NCI-H1092 treated with DMSO at 0.1 percent for 48 hours (cell line): Measurements from ENCODE around the gene UQCC5.

Experiments used
- DNase-seq: peaks from one replicate; lab custom pipeline; 2025; lab: John Stamatoyannopoulos, UW

The UQCC5 gene

DNA sequence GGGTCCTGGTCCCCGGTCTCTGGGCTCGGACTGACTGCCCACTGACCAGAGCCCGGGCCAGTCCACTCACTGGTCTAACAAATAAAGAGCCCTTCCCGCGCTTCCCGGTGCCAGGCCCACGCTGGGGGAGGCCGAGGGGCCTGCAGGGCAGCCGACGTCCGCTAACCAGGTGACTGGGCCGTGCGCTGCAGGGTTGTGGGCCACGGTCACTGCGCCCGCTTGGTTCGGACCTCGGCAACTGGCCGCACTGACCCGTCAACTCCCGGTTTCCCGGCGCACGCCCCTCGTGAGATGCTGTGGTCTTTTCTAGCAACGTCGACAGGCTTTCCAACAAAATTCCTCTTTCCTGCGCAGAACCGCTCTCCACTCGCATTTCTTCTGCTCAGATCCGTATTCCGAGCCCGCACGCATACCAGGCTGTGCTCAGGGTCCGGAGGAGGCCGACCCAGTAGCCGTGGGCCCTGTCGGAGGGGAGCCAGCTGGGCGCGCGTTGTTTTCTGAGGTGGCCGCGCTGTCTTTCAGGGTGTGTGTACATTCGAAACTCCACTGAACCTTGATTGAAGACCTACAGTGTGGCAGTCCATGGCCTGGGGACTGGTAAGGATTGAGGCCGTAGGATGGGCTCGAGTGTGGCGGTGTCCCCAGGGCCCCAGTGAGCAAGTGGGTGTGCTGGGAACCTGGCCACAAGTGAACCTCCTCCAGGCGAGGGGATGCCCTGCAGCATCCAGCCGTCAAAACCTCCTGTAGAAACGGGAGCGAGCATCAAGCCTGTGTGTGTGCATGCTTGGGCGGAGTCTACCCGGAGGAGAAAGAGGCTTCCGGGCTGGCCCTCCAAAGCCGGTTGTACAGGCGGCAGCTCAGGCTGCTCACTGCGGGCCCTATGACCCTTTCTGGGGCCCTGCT is 1.9 kb upstream of the UQCC5 start:
- DNase-seq, result peak; percentile 54

DNA sequence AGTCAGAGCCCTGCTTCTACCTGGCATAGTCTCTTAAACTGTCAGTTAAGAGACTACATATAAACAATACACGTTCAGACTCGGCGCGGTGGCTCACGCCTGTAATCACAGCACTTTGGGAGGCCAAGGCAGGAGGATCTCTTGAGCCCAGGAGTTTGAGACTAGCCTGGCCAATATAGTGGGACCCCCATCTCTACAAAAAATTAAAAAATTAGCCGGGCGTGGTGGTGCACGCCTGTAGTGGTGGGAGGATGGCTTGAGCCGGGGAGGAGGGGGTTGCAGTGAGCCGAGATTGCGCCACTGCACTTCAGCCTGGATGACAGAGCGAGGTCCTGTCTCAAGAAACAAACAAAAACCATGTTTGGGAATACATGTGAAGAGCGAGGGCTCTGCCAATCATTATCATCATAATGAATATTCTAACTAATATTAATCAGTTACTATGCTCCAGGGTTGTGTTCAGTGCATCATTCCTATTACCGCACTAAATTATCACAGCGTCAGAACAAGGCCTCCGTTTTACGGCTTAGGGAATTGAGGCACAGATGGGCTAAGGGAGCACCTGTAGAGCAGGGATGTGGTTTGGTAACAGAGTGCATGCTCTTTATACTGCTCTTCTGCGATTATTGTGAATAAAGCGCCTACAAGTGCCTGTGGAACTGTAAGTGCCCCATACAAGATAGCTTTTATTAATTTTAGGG is 844 bp upstream of the UQCC5 start:
- peak; percentile 7 for DNase-seq

DNA sequence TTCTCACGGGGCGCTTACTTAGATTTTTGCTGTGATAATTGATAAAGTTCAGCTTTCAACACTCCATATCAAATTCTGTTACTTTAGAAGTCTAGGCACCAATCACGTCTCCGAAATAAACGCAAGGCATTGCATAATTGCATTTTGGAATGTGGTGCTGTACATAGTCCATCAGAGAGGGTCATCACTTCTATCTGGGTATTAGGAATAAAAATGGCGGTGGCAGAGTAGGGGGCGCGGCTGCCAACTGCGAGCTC is 365 bp upstream of the UQCC5 start:
- DNase-seq, result no peak

DNA sequence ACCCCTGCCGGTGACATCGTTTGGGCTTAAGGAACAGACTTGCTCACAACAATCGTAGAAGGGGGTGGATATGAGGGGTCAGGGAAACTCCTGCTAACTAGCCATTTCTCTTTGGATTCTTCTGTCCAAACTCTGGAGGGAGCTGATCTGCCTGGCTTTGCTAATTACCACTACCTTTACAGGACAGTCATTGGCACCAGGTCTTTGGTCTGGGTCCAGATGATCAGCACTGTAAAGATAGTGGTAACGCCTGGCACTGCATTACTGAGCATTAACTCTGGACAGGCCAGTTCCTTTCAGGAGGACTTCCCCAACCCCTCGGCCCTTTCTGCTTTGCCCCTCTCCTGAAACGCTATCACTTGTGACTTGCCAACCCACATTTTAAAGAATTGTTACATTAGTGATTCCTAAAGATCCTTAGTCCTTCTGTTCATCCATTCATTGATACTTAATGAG is 788 bp downstream of the UQCC5 start:
- no peak for DNase-seq

DNA sequence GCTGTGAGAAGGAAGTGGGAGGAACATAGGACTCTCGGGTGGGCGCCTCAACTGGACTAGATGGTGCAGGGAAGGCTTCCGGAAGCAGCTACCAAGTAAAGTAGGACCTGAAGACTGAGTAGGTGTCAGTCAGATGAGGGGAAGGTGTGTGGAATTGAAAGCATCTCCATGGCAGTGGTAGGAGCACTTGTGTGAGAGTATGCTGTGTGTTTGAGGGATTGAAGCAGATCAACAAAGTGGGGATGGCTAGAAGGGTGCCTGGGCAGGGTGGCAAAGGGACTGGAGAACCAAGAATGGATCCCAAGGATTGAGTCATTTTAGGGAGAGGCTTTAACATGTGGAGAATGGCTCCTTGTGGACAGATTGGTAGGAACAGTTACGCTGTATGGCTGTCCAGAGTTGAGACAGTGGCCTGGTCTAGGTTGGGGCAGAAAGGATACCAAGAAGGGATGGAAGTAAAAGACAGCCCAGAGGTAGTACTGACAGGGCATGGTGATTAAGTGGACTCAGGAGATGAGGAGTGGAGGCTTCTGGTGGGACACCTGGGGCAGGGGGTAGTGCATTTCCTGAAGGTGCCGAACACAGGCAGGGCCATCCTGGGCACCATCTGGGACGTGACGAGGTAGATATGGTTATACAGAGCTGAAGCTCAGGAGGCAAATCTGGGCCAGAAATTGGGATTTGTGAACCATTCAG is 1.5 kb downstream of the UQCC5 start:
- DNase-seq, result no peak

DNA sequence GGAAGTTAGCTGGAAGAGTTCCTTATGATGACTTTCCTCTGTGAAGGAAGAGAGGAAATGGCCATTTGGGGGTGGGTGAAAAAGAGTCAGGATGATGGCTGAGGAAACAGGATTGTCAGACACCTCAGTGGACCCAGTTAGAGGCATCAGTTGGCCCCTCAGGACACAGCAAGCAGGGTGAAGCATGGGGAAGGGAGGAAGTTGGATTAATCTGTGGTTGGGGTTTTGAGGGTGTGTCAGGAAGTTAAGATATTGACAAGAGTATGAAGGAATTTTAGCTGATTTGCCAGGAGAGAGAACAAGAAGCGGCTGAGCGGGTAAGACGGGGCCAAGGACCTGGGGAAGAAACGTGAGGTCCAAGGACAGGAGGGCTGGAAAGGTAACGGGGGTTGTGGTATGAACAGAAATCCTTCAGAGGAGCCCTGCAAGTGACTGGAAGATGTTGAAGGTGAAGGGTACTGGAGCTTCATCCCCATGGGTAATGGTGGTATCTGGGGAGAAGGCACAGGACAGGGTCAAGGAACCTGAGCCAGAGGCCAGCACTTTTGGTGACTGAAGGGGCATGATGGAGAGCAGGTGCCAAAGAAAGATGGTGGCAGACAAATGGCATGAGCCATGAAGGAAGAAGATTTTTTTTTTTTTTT is 2.7 kb downstream of the UQCC5 start:
- DNase-seq, result no peak

DNA sequence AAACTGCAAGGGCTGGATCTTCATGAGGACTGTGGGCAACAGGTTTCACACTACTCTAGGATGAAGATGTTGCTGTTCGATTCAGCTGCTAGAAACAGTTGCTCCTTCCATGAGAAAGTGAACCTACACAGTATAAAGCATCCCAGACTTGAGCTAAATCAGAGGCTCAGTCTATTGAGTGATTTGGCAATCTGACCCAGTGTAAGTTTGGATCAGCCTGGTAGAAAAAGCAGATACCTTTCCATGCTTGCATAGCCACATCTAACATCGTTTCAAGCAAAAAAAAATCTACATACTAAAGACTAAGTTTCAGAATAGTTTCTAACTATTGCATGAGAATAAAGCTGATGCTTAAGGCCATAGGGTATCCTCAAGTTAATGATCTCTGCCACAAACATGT is 4.6 kb downstream of the UQCC5 start:
- no peak for DNase-seq

DNA sequence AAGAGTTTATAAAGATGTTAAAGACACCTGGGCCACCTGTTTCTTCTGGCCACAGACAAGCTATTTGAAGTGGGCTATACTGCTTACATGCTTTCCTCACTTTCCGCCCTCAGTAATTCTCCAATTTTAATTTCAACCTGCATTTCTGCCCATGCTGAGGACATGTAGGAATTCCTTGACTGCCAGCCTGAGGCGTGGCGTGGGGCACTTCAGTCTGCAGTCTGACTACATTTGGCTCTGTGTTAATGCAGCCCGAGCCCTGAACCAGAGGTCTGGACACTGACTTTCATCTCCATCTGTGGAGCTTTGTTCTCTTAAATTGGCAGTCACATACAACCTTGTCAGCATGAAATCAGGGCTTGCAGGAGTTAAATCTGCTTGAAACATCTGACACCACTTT is 8.5 kb downstream of the UQCC5 start:
- no peak for DNase-seq

DNA sequence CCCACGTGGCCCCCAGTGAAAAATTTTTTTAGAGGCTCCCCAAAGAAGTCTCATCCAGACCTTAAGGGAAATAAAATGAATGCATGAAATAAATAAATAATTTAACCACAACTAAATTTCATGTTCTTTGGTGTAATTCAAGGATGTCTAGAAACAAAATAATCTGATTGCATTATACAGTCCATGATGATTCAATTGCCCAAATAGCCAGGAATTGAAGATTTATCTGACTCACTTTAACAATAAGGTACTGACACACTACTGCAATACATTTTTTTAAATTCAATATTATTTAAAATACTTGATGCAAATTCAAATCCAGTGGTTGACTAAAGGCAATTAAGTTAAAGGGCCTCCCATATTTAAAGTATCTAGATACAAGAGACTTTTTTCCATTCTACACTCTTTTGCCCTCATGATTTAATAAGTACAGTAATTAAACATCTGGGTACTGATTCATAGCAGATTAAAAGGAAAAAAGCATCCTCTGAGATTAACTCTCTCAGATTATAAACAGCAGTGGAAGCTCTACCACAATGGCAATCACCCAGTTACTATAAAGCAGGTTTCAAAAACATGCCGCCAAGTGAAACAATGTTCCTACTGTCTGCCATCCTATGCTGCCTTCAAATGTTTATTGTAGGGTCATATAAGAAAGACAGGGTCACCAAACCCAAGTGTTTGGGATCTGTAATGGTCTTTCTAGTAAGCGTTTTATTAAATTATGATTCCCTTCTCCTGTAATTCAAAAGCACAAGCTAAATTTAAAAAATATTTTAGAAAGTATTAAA is 9.9 kb downstream of the UQCC5 start:
- DNase-seq, result no peak

DNA sequence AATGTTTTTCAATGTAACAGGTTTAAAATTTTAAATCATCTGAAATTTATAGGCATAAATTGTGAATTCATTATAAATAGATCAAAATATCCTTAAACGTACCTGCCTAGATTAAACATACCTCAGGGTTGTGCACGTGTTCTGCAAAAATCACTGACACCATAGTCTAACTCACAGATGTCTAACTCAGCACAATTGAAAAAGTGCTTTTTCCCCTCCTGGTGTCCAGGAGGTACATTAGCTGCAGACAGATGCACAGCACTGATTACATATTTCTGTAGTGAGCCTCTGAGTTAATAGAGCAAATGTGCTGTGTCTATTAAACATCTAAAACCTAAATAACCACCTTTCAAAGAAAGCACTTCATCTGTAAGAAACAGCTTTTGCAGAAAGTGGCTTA is 10.7 kb downstream of the UQCC5 start:
- DNase-seq, result no peak

DNA sequence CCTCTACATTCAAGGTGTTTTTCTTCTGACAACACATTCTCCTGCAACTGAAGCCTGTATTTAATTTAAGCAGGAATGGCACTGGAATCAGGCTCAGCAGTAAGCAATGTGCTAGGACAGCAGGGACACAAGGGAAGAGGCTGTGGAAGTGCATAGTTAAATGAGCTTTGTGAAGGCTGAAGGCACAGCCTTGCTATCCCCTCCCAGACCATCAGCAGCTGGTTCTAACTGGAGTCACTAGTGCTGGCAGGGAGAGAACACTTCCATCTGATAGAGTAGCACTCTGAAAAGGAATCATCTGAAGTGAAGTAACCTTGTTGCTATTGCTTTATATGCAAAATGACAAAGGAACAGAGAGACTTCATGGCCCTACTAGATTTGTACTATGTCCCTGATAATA is 14.7 kb downstream of the UQCC5 start:
- no peak for DNase-seq

DNA sequence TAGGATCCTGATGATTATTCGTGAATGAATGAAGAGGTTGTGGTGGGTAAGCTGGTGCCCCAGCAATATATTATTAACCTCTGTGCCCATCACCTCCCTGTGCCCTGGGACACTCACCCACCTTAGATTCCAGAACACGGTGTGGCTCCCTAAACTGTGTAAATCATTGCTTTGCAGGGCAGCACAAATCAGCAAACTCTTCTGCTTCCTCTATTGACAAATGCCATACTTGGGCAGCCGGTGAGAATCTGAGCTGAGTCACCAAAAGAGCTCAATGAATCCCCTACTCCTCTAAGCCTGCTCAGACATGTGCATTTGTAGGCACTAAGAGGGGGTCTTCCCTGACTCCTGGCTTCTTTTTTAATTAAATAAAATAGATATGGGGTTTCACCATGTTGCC is 15.7 kb downstream of the UQCC5 start:
- DNase-seq, result no peak

DNA sequence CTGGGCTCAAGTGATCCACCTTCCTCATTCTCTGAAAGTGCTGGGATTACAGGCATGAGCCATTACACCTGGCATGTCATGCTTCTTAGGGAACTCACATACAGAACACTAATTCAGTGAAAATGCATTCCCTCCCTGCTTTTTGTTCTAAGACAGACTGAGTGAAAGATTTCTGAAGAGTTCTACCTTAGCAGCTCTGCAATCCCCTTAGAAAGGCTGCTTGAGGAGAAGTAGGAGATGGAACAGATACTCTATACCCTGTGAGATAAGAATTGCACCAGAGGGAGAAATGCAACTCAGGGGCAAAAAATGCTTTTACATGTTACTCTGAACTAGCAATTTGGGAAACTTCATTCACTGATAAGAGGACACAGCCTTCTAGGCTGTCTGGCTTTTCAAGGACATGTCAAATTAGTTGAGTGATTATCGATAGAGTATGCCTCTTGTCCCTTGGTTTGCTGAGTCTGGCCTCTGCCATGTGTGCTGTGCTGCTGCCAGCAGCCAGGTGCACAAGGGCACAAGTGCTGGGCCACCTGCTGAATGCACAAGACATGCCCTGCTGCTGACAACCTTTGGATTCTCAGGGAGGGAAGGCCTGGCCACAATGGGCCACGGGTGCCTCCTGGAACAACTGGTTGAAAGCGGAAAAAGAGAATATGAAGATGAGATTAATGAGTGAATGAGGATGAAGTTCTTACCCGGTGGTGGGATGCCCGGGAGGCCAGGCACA is 17.8 kb downstream of the UQCC5 start:
- peak; percentile 8 for DNase-seq

DNA sequence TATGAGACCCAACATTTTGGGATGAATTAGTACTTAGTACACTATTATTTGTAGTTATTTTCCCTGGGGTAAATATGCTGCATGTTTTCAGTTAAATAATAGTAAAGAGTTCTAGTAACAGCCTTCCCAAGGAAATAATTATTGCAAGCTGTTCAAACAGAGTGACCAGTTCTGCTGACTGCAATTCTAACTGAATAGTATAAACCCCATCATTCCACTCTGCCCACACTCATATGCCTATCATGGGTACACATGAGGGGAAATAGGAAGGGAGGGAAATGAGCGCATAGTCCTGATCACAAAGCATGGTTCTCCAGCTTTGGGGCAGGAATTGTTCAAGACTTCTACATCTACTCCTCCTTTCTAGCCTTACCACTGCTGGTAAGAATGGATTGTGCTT is 18.7 kb downstream of the UQCC5 start:
- no peak for DNase-seq

DNA sequence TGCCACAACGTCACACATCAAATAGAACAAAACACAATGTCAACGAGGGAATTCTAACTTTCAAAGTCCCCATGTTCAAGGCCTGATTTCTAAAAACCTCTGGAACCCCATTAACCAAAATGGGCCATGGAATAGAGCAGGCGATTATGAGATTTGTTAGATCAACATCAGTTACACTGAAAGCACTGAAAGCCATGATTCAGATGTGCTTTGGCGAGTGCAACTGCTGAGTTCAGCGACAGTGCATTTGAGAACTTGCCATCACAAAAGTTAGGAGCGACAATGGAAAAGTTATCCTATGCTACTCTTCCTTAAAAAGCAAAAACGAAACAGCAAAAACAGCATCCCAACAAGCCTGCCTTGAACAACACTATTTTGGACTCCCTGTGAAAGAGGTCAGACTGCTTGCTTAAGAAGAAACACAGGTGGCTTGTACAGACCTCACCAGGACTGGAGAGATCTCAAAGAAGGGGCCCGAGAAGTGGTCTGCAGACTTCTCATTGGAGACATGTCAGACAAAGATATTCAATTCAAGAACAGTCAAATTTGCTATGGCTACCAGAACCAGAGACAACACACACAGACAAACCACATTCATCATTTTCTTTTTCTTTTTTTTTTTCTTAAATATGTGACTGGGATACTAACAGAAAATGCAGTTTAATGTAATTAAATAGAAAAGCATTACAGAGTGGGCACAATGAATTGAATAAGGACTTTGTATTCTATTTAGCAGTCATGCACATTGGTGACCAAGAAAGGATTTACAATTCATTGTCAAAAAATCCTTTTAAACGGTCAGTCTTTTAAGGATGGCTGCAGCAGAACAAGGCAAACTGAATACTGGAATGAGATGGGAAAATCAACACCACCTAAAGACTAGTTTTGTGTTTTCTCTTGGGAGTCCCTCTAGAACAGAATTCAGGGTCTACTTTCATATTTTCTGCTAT is 20.9 kb downstream of the UQCC5 start:
- DNase-seq, result no peak

DNA sequence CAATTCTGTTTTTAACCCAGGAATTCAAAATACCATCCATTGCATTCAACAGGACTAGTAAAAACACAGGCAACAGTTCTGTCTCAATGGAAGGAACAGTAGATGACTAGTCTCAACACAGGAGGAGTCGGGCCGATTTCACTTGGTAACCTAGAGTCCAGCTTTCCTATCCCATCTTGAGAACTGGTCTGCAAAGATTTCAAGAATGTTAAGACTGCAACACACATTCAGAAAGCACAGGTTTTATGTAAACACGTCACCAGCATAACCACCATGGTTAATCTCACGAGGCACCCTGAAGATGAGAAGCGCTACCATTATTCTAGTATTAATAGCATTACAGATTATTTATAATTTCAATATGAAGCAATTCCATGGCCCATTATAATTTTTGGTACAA is 22.0 kb downstream of the UQCC5 start:
- DNase-seq, result no peak

DNA sequence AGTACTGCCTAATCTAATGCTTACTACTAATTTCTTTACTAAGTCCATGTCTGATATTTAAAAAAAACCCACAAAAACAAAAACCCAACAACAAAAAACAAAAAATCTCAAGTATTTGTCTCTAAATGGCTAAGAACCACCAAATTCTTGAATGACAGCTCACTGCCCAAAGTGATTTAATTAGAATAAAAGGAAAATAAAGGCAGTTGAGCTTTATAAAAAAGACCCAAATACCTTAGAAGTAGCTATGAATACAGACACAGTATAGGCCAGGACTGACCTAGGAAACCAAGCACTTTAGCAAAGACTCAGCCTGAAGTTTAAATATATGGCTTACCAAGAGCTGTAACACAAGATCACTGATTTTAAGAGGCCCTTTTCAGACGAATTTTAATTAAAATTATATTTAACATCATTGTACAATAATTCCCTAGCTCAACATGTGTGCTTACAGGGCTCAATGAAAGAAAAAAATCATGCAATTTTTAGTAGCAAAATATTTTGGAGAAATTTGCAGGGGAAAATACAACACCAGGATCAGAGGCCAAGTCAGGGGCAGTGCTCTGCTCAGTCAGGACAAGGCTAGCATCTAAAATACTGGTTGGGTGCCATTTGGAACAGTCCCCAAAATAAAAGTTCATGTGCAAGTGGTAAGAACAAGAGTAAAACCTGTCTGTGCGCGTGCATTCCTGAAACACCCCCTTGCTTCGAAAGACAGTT is 24.8 kb downstream of the UQCC5 start:
- DNase-seq, result no peak

DNA sequence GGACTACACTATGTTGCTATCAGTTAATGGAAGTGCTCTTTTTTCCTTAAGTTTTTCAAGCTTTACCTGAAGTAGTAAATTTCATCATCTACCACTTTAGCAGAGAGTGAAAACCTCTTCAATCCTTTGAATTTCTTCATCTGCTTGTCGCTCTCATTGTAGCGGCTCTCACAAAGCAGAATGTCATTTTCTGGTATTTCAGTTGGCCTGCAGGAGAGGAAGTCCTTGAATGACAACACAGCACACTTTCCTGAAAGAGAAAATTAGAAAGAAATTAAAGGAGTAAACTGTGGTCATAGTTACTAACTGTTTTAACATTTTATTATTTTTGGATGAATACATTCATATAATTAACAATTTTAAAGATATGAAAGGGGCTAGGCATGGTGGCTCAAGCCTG is 27.6 kb downstream of the UQCC5 start:
- no peak for DNase-seq

DNA sequence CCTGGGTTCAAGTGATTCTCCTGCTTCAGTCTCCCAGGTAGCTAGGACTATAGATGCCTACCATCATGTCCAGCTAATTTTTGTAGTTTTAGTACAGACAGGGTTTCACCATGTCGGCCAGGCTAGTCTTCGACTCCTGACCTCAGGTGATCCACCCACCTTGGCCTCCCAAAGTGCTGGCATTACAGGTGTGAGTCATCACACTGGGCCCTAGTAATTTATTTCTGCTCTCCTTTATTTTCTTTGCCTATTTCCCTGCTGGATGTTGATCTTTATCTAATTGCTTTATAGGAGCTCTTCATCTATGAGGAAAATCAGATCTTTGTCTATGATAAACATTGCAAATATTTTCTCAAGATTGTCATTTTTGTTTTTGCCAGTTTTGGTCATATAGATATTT is 31.7 kb downstream of the UQCC5 start:
- no peak for DNase-seq
